Stomach (tissue), 9 donors: ENCODE measurements around the gene FFAR1. TPM values are rescaled to one million over a fixed set of nuclear protein-coding genes. Genes with fewer than 3 reads are reported as not detected.

ENCODE experiments used
- DNase-seq, 2 donors: peaks; one replicate each; pipeline versions ENCODE4 v3.0.0 to v3.0.0-alpha.2; 2013 to 2019
- H3K27ac ChIP-seq, 5 donors: fragments of 200-600 bp in 4 of 5; sonication (generic) in 4 of 5; one replicate each; pipeline ENCODE4 v1.5.1; 2013 to 2019; ENCODE audit warnings: mild to moderate bottlenecking in 1 of 5, moderate library complexity in 1 of 5
- H3K27me3 ChIP-seq, 3 donors: fragments of 200-600 bp; sonication (generic); one replicate each; pipeline ENCODE4 v1.5.1; 2017 to 2019; ENCODE audit warnings: mixed run types in 1 of 3
- H3K36me3 ChIP-seq, 4 donors: fragments of 200-600 bp; sonication (generic); 1 replicate in 3 of 4; 2 replicates in 1 of 4; pipeline ENCODE4 v1.5.1; 2016 to 2019
- H3K4me1 ChIP-seq, 4 donors: fragments of 200-600 bp; sonication (generic); one replicate each; pipeline ENCODE4 v1.5.1; 2016 to 2019
- H3K4me3 ChIP-seq, 4 donors: fragments of 200-600 bp; sonication (generic) in 3 of 4; one replicate each; pipeline ENCODE4 v1.5.1; 2016 to 2019; ENCODE audit warnings: mild to moderate bottlenecking in 1 of 4
- H3K9me3 ChIP-seq, 4 donors: fragments of 200-600 bp; sonication (generic); one replicate each; pipeline ENCODE4 v1.5.1; 2016 to 2019
- CTCF ChIP-seq, 7 experiments: fragments of 450-650 bp in 4 of 7; fragments of 200-600 bp in 3 of 7; sonication (generic) in 3 of 7; IDR thresholded peaks; one replicate each; pipeline ENCODE4 v1.5.1; 2016 to 2019; ENCODE audit warnings: antibody characterized with exemption in 7 of 7, control low read depth in 2 of 7, mild to moderate bottlenecking in 1 of 7
- EP300 ChIP-seq: sonication (generic); formaldehyde crosslinking; IDR thresholded peaks from one replicate; pipeline ENCODE4 v1.6.1; 2017; ENCODE audit warnings: antibody characterized with exemption
- POLR2A ChIP-seq, 4 donors: fragments of 450-650 bp; IDR thresholded peaks; one replicate each; pipeline ENCODE4 v1.6.1; 2016; ENCODE audit warnings: antibody characterized with exemption in 4 of 4, control low read depth in 2 of 4, mild to moderate bottlenecking in 1 of 4, moderate library complexity in 1 of 4
- POLR2AphosphoS5 ChIP-seq, 3 donors: sonication (generic); formaldehyde crosslinking; IDR thresholded peaks; one replicate each; pipeline ENCODE4 v1.6.1; 2016; ENCODE audit warnings: antibody characterized with exemption in 3 of 3
- WGBS, 5 donors: extraction: QIAGEN DNeasy Blood & Tissue Kit in 3 of 5; methylation state at CpG; one replicate each; pipeline versions ENCODE4 v1.1.5 to v1.1.7; 2013 to 2018; 5-methylcytosine and 5-hydroxymethylcytosine counted together
- intact Hi-C: fragments of 100-400 bp; cut with DNase I; formaldehyde crosslinking; loops from one replicate; pipeline ENCODE4 v1.15.1; 2023; ENCODE audit warnings: low total_unique reads
- polyA plus RNA-seq, 3 donors: library from polyadenylated mRNA; stranded (reverse); fragments of 200-250 nt; gene quantifications; one replicate each; pipeline ENCODE4 v1.2.3, GENCODE V29; 2013
- total RNA-seq, 5 donors: library from RNA; depleted of rRNA; stranded (reverse); fragments of >200 nt; gene quantifications; one replicate each; pipeline versions ENCODE4 v1.1.0 to v1.2.3, GENCODE V29; 2014 to 2016
- donor health status: healthy with polysubstance abuse.
- donor health status: Bipolar disorder and iron deficiency.
- donor health status: healthy.

The FFAR1 gene
- total and polyA plus RNA-seq, 8 donors: 0.18 TPM; not detected in 7

DNA sequence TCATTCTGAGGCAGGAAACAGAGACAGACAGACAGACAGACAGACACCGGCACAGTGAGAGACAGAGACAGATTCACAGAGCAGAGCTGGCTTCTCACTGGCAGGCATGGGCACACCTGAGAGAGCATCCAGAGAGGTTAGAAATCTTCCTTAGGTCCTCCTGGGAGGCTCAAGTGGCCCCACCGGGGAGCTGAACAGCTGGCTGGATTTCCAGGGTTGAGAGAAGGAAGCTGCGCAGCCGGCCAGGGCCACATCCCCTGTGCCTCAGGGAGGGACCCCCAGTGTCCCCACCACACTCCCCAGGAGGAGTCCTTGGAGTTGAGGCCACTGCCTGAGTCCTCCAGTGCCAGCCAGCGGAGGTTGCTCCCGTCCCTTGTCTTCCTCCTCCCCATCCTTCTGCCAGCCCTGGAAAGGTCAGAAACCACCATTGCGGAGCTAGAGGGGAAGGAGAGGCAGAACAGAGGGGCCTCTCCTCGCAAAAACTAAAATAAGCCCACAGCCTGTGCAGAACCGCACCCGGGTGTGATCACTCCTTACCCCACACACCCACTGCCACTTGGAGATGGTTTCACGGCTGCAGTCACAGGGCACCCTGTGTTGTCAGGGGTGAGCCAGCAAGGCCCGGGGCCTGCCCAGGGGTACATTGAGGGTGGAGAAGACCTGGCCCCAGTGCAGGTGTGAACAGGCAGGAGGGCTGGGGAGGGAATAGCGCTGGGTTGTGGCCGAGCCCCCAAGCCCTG lies 14.7 kb downstream of the FFAR1 start:
- H3K27ac ChIP-seq: no peak overlapping the region
- intact Hi-C loops: no loop called here
- peak in 1 of 2 donors; percentile 17 for DNase-seq
- H3K9me3 ChIP-seq: no peaks in the 10 kb centered on the region
- H3K4me3 ChIP-seq: no peak overlapping the region
- no peaks in the 10 kb centered on the region for H3K36me3 ChIP-seq
- TF ChIP-seq POLR2A (IDR thresholded peaks at IDR 0.05): no peak
- no peak for TF ChIP-seq EP300
- 72 to 91% (median 84%) methylated on average over 9 to 14 of the region's 14 CpGs; no CpG with 5 or more reads in 1 of the 5 donors for WGBS, 5 donors
- H3K4me1 ChIP-seq: peaks cover 0 to 13% (median 7%) of the 10 kb centered on the region in 4 donors
- no peaks in the 10 kb centered on the region for H3K27me3 ChIP-seq

GRCh38 chr19:35363001-35363590 lies 15.4 kb downstream of the FFAR1 start:
- H3K4me1 ChIP-seq: peaks cover 0 to 6% (median 2%) of the 10 kb centered on the region in 4 donors
- TF ChIP-seq POLR2AphosphoS5 (IDR thresholded peaks at IDR 0.05) (no peak), CTCF (IDR thresholded peaks at IDR 0.05) (no peak), EP300 (no peak), POLR2A (IDR thresholded peaks at IDR 0.05) (no peak)
- no peaks in the 10 kb centered on the region for H3K27me3 ChIP-seq
- intact Hi-C loops: no loop called here
- no peak overlapping the region for H3K27ac ChIP-seq
- no peak overlapping the region for H3K4me3 ChIP-seq
- no peaks in the 10 kb centered on the region for H3K36me3 ChIP-seq
- DNase-seq: peak in 1 of 2 donors; percentile 14
- WGBS, 5 donors: 78 to 91% (median 86%) methylated on average over 10 to 11 of the region's 11 CpGs; no CpG with 5 or more reads in 1 of the 5 donors
- H3K9me3 ChIP-seq: no peaks in the 10 kb centered on the region

GRCh38 chr19:35363711-35364425 lies 16.2 kb downstream of the FFAR1 start:
- H3K4me1 ChIP-seq: peaks cover 0 to 3% (median 0%) of the 10 kb centered on the region in 4 donors
- no peak overlapping the region for H3K4me3 ChIP-seq
- no peak overlapping the region for H3K27ac ChIP-seq
- H3K36me3 ChIP-seq: no peaks in the 10 kb centered on the region
- intact Hi-C loops: no loop called here
- H3K27me3 ChIP-seq: no peaks in the 10 kb centered on the region
- no peaks in the 10 kb centered on the region for H3K9me3 ChIP-seq
- TF ChIP-seq POLR2A (IDR thresholded peaks at IDR 0.05) (no peak), POLR2AphosphoS5 (IDR thresholded peaks at IDR 0.05) (no peak), CTCF (IDR thresholded peaks at IDR 0.05) (no peak), EP300 (no peak)
- 84 to 88% (median 86%) methylated on average over 15 to 19 of the region's 19 CpGs; no CpG with 5 or more reads in 1 of the 5 donors for WGBS, 5 donors
- peak in 1 of 2 donors; percentile 20 for DNase-seq

GRCh38 chr19:35365303-35365702 lies 17.6 kb downstream of the FFAR1 start:
- WGBS, 5 donors: 91 to 97% (median 95%) methylated on average over 4 of the region's 4 CpGs; no CpG with 5 or more reads in 1 of the 5 donors

More at GRCh38 chr19:35365303-35365702, 17.6 kb downstream of the FFAR1 start:
- H3K27ac ChIP-seq: no peak overlapping the region
- peaks cover 0 to 3% (median 0%) of the 10 kb centered on the region in 4 donors for H3K4me1 ChIP-seq
- intact Hi-C loops: no loop called here
- H3K36me3 ChIP-seq: no peaks in the 10 kb centered on the region
- H3K27me3 ChIP-seq: no peaks in the 10 kb centered on the region
- H3K4me3 ChIP-seq: no peak overlapping the region
- DNase-seq: peak in 1 of 2 donors; percentile 13
- TF ChIP-seq EP300: no peak
- no peak for TF ChIP-seq POLR2A (IDR thresholded peaks at IDR 0.05)
- TF ChIP-seq POLR2AphosphoS5 (IDR thresholded peaks at IDR 0.05): no peak
- TF ChIP-seq CTCF (IDR thresholded peaks at IDR 0.05): no peak
- no peaks in the 10 kb centered on the region for H3K9me3 ChIP-seq
